Smooth muscle cell of the umbilical artery (primary cell): ENCODE measurements around the gene RRBP1. TPM values are rescaled to one million over a fixed set of nuclear protein-coding genes. Genes with fewer than 3 reads are reported as not detected.

Experiments used
- total RNA-seq: library from RNA; depleted of rRNA; stranded (reverse); fragments of >200 nt; gene quantifications from 2 replicates; pipeline ENCODE4 v1.2.3, GENCODE V29; 2014

The RRBP1 gene
- total RNA-seq, result 293 and 478 TPM in 2 replicates

DNA sequence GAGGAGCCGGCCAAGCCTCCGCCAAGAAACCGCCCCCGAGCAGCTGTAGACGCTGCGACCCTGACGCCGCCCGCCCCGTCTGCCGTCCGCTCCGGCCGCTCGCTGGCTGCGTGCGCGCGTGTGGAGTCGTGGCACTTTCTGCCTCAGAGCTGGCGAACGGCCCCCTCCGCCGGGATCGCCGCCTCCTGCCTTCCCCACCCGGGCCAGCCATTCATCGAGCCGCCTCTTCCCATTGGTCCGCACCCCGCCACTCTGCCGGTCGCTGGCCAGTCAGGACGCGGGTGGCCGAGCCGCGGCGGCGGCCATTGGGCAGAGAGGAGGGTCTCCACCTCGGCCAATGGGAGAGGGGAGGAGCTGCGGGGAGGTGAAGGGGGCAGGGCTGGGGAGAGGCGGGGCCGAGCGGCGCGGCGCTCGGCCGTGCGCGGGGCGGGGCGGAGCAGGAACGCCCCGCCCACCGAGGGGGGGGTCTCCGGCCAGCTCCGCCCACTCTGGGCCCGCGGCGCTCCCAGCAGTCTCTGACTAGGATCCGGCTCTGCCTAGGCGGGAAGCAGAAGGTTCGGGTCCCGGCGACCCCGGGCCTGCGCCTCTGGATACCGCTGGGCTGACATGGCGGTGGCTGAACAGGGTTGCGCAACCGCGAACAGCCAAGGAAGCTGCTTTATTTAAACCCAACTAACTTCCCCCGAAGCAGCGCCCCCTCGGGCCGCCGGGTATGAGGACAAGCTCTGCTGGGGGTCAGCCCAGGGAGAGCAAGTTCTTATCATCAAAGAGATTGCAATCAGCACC is at the start of gene RRBP1:
Gene RRBP1 (minus strand): TSS at position 140 of the 786 bp plus-strand sequence. CDS start 21,735 bp downstream, outside the sequence.

GRCh38 chr20:17699931-17700351 is 17.9 kb upstream of the RRBP1 start, which contains the start of gene BANF2:
TSS of gene BANF2 (plus strand) at chr20:17699966. CDS start at chr20:17725026, 25,060 bp downstream.

DNA sequence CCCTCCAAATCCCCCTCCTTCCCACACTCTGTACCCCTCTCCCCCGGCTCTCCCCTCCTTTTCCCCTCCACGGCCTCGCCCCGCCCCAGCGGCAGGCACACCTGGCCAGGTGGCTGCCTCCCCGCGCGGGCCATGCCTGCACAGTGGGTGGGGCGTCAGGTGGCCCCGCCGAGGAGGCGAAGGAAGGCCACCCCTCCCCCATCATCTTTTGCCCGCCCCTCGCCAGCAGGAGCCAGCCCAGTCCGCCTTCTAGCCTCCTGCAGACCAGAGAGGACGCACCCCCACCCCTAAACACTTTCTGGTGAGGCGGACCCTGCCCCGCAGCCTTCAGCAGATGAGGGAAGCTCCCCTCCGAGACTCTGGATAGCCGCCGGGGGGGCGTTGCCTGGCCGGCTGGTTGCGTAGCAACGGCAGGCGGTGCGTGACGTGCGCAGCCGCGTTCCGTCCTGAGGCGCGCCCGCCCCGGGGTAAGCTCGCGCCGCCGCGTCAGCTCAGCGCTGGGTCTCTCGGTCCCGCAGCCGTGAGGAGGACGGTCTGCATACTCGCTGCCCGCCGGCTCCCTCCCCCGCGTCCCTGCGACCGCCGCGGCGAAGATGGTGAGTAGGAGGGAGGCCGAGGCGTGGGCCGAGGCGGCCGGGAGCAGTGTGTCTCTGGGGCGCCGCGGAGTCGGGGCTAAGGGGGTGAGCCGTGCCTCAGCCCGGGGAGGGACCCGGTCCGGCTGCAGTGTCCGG is 112.3 kb downstream of the RRBP1 start, which contains the start of gene DSTN:
Gene DSTN (plus strand): TSS at position 460 of the 731 bp plus-strand sequence. CDS start 134 bp downstream, at position 594.

Other genes starting within 250 kb of the RRBP1 start
- 1.0 and 3.6 TPM in 2 replicates for gene BFSP1, start 150.9 kb downstream of the RRBP1 start, total RNA-seq
- gene DSTN, start 112.2 kb downstream of the RRBP1 start, total RNA-seq, result 358 and 370 TPM in 2 replicates
- not detected in 2 replicates for gene BANF2, start 17.7 kb upstream of the RRBP1 start, total RNA-seq